Measurements from ENCODE around the gene RPS6KA1.
"Not testable (repeated sequence)": the region's sequence is repeated elsewhere in the genome, so short reads cannot be mapped to it uniquely, and the experiment has no call there.

Gene RPS6KA1

DNA sequence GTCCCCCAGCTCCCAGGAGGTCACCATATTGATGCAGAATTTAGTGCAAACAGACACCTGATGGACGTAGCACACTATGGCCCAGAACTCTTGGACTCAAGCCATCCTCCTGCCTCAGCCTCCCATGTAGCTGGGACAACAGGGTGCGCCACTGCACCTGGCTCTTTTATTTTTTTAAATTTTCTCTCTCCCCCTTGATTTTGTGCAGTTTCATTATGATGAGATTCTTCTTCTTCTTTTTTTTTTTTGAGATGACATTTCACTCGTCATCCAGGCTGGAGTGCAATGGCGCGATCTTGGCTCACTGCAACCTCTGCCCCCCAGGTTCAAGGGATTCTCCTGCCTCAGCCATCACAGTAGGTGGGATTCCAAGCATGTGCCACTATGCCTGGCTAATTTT, 63.8 kb downstream of the RPS6KA1 start:
- Histone ChIP-seq H3K27ac (no peak overlapping the region), H3K36me3 (no peaks in the 10 kb centered on the region), H3K9me3 (peaks cover 0 to 12% (median 0%) of the 10 kb centered on the region in 3 donors), H3K4me3 (no peak overlapping the region), H3K27me3 (no peaks in the 10 kb centered on the region), H3K4me1 (no peaks in the 10 kb centered on the region)
- intact Hi-C loops (cut with DNase I; ENCODE audit: low total_unique reads) = no loop called here
- TF ChIP-seq, protein P1, sequence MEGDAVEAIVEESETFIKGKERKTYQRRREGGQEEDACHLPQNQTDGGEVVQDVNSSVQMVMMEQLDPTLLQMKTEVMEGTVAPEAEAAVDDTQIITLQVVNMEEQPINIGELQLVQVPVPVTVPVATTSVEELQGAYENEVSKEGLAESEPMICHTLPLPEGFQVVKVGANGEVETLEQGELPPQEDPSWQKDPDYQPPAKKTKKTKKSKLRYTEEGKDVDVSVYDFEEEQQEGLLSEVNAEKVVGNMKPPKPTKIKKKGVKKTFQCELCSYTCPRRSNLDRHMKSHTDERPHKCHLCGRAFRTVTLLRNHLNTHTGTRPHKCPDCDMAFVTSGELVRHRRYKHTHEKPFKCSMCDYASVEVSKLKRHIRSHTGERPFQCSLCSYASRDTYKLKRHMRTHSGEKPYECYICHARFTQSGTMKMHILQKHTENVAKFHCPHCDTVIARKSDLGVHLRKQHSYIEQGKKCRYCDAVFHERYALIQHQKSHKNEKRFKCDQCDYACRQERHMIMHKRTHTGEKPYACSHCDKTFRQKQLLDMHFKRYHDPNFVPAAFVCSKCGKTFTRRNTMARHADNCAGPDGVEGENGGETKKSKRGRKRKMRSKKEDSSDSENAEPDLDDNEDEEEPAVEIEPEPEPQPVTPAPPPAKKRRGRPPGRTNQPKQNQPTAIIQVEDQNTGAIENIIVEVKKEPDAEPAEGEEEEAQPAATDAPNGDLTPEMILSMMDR (IDR thresholded peaks at IDR 0.05) = no peak
- DNase-seq = no peak

- intact Hi-C loops (cut with DNase I; ENCODE audit: low total_unique reads); H3K36me3 ChIP-seq; H3K27me3 ChIP-seq; H3K27ac ChIP-seq; DNase-seq; H3K4me3 ChIP-seq; H3K9me3 ChIP-seq; H3K4me1 ChIP-seq: not testable (repeated sequence)
These were observed 65.0 kb downstream of the RPS6KA1 start for GRCh38 chr1:26594593-26594992.

DNA sequence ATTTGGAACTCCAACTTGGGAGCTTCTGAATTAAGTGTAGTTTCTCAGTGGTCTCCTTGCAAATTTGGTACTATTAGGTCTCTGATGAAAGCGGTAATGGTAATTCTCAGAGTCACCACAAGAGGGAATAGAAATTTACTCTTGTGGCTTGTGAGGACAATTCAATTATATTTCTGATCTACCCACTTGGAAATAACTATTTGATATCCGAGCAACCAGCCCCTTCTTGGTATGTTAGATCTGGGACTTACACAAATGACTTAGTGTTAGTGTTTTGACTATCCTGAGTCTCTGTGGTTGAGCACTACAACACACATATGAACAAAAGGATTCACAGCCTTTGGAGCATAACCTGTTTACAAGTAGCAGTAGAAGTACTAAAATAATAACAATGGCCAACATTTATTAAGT, 68.1 kb downstream of the RPS6KA1 start:
- no peaks in the 10 kb centered on the region for H3K9me3 ChIP-seq
- H3K4me3 ChIP-seq = no peak overlapping the region
- H3K36me3 ChIP-seq = no peaks in the 10 kb centered on the region
- intact Hi-C loops (cut with DNase I; ENCODE audit: low total_unique reads) = no loop called here
- H3K27ac ChIP-seq = no peak overlapping the region
- no peaks in the 10 kb centered on the region for H3K27me3 ChIP-seq
- TF ChIP-seq, protein P1 (IDR thresholded peaks at IDR 0.05) = peak; percentile 75 to 78
- H3K4me1 ChIP-seq = no peaks in the 10 kb centered on the region
- DNase-seq = no peak

GRCh38 chr1:26598890-26599289, 69.3 kb downstream of the RPS6KA1 start:
- Histone ChIP-seq H3K36me3 (no peaks in the 10 kb centered on the region), H3K27me3 (no peaks in the 10 kb centered on the region), H3K4me3 (no peak overlapping the region), H3K9me3 (no peaks in the 10 kb centered on the region), H3K4me1 (no peaks in the 10 kb centered on the region), H3K27ac (no peak overlapping the region)
- TF ChIP-seq, protein P1 (IDR thresholded peaks at IDR 0.05) = no peak
- intact Hi-C loops (cut with DNase I; ENCODE audit: low total_unique reads) = no loop called here
- DNase-seq = no peak

DNA sequence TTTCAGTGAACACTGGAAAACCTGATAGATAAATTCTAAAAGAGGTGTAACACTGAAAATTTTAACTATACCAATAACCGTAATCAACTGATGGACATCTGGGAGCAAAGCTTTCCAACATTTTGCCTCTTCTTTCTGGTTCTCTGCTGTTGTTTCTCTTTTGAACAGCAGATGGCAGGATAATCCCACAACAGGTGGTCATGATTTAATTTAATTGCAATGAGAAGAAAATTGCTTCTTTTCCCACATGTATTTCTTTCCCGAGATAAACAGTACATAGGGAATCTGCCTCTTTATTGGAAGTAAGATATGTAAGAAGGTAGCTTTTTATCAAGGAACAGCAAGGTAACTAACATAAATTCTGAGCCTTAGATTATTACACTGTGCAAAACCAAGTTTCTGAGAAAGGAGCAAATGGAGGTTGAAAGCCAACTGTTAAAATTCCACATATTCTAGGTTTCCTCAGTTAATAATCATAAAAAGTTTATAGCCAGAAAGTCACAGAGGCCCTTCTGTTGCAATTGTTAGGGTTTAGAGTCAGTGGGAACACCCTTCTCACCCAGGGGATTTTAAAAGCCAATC, 72.9 kb downstream of the RPS6KA1 start:
- Histone ChIP-seq H3K27ac (no peak overlapping the region), H3K4me1 (no peaks in the 10 kb centered on the region), H3K4me3 (no peak overlapping the region), H3K27me3 (no peaks in the 10 kb centered on the region), H3K36me3 (no peaks in the 10 kb centered on the region), H3K9me3 (no peaks in the 10 kb centered on the region)
- DNase-seq = peak in 1 of 2 donors; percentile 43
- intact Hi-C loops (cut with DNase I; ENCODE audit: low total_unique reads) = loop anchor here (1.0 kb wide), 1 partner anchor 187 kb away; no protein-coding TSS in a partner anchor
- TF ChIP-seq, protein P1 (IDR thresholded peaks at IDR 0.05) = peak; percentile 91 to 98

- no peaks in the 10 kb centered on the region for H3K9me3 ChIP-seq
These were observed 74.3 kb downstream of the RPS6KA1 start for GRCh38 chr1:26603856-26604255.

More at GRCh38 chr1:26603856-26604255, 74.3 kb downstream of the RPS6KA1 start:
- intact Hi-C loops (cut with DNase I; ENCODE audit: low total_unique reads) = no loop called here
- no peak overlapping the region for H3K4me3 ChIP-seq
- TF ChIP-seq, protein P1 (IDR thresholded peaks at IDR 0.05) = no peak
- DNase-seq = no peak
- no peaks in the 10 kb centered on the region for H3K36me3 ChIP-seq
- H3K4me1 ChIP-seq = no peaks in the 10 kb centered on the region
- no peaks in the 10 kb centered on the region for H3K27me3 ChIP-seq
- no peak overlapping the region for H3K27ac ChIP-seq
